ES-I3 (cell line): ENCODE results near the gene TTC12.

ENCODE experiments used
- H3K36me3 ChIP-seq: 2 replicates; pipeline ENCODE4 v1.6.1; 2013; ENCODE audit warnings: mild to moderate bottlenecking, low read length, control low read depth, moderate library complexity; ENCODE audit not compliant: insufficient read depth
- H3K4me1 ChIP-seq: 2 replicates; pipeline ENCODE4 v1.6.1; 2013; ENCODE audit warnings: mild to moderate bottlenecking, control low read depth, low read length; ENCODE audit not compliant: insufficient read depth
- H3K9ac ChIP-seq: 2 replicates; pipeline ENCODE4 v1.6.1; 2013; ENCODE audit warnings: low read depth, mild to moderate bottlenecking, low read length, moderate library complexity
- H3K9me3 ChIP-seq: 2 replicates; pipeline ENCODE4 v1.6.1; 2013; ENCODE audit warnings: mild to moderate bottlenecking, low read length, moderate library complexity; ENCODE audit not compliant: control insufficient read depth, insufficient read depth

Gene TTC12

DNA sequence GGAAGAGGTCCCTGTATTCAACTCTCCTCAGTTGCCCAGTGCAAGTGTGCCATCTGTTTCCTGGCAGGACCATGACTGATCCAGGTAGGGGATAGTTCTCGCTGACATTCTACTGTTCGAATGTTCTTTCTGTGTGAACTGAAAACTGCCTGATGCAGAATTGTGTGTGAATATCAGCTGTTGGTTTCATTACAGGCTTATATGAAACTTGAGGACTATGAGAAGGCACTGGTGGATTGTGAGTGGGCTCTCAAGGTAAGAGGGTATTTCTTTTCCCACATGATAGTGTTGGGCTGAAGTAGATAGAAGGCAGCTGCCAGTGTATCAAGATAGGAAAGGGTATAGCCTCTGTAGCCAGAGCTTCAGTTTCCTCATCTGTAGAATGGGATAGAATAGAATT, 15.3 kb downstream of the TTC12 start:
- H3K9ac ChIP-seq: no peak overlapping the region
- H3K4me1 ChIP-seq: no peaks in the 10 kb centered on the region
- H3K36me3 ChIP-seq: no peaks in the 10 kb centered on the region; the same call in 1 of the 2 replicates
- H3K9me3 ChIP-seq: no peaks in the 10 kb centered on the region

DNA sequence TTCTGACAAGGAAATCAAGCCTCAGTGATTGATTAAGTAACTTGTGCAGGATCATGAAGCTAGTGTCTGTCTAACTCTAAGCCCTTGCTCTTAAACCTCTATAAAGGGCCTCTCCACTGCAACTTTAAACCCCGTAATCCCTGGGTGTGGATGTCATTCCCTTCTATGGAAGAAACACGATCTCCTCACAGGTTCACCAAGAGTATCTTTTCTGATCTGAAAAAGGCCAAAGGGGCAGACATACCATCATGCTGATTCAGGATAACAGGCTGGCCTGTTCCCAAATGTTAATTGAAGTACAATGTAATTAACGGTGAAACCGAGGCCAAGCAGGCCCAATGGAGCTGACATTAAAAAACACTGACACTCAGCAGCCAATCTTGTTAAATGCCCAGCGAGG, 17.1 kb downstream of the TTC12 start:
- H3K9ac ChIP-seq: no peak overlapping the region
- H3K36me3 ChIP-seq: no peaks in the 10 kb centered on the region; the same call in 1 of the 2 replicates
- no peaks in the 10 kb centered on the region for H3K4me1 ChIP-seq
- no peaks in the 10 kb centered on the region for H3K9me3 ChIP-seq

DNA sequence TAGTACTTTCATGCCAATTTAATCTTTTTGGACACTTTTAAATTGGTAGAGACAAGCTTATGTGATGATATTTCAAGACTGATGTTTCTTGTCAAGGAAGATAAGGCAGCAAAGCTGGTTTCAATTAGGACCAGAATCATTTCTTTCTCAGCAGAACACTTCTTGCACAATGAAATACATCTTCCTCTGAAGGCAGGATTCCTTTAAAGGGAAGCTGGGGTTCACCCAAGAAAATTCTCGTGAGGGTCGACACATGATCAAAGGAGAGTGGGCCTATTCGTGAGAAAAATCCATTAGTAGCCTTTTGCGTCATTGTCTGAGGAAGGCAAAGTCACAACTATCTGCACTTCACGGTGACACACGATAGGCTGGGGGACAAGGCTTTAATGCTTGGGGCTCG, 17.6 kb downstream of the TTC12 start:
- H3K9ac ChIP-seq: no peak overlapping the region
- H3K4me1 ChIP-seq: no peaks in the 10 kb centered on the region
- H3K9me3 ChIP-seq: no peaks in the 10 kb centered on the region
- H3K36me3 ChIP-seq: no peaks in the 10 kb centered on the region; the same call in 1 of the 2 replicates

DNA sequence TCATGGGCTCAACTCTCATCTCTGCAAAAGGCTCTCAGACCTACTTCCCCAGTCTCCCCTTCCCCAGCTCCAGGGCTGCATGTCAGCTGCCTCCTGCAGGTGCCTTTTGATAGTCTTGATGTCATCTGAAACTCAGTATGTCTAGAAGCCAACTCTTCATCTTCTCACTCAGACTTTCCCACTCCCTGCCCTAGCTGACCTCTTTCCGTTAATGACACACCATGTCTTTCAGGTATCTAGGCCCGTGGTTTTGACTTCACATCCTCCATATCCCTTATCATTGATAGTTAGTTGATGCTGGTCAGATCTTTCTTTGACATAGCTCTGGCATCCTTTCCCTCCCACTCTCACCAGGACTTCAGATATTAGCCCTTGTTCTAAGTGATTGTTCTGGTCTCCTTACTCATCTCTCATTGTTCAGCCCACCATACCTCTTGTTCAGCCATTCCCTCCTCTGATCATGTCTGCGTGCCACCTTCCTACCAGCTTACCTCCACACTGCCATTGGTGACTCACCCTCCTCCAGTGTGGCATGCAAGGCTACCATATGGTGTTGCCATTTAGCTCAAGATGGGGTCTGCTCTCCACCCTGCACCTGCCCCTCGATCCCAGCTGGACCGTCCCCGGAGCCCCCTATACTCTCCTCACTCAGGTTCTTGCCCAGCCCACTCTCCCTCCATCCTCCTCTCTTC, 18.4 kb downstream of the TTC12 start:
- Histone ChIP-seq H3K9ac (no peak overlapping the region), H3K36me3 (no peaks in the 10 kb centered on the region; the same call in 1 of the 2 replicates), H3K4me1 (no peaks in the 10 kb centered on the region), H3K9me3 (no peaks in the 10 kb centered on the region)

DNA sequence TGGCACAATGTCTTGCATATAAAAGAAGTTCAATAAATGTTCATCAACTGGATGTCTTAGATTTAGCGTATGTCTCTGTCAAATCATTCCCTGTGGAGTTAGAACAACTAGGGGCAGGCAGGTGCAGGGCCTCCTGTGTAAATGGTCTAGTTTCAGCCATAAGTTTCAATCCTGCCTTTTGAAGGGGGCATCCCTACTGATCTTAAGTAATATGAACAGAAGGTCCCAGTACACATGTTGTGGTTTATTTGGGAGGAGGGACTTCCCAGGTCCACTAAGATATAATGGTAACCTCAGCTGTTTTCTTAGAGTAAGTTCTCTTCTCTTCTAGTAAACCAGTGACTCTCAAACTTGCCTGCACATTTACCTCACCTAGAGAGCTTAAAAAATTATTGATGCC, 19.8 kb downstream of the TTC12 start:
- Histone ChIP-seq H3K36me3 (no peaks in the 10 kb centered on the region; the same call in 1 of the 2 replicates), H3K4me1 (no peaks in the 10 kb centered on the region), H3K9me3 (no peaks in the 10 kb centered on the region), H3K9ac (no peak overlapping the region)

DNA sequence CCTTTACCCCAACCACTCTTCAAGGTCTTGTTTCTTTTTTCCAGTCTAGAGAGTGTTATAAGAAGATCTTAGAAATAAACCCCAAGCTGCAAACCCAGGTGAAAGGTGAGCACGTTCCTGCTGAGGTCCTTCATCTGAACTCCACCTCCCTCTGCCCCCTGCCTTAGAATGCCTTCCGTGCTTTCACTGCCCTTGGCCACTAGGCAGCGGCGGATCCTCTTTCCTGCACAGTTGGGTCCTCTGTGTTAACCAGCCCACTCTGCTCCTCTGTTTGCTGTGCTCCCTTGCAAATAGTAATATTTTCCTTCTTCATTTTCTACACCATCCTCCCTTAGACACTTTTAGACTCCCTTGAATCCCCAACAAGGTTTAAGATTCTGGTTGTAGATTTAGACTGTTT, 24.3 kb downstream of the TTC12 start:
- Histone ChIP-seq H3K36me3 (no peaks in the 10 kb centered on the region; the same call in 1 of the 2 replicates), H3K9ac (no peak overlapping the region), H3K4me1 (no peaks in the 10 kb centered on the region), H3K9me3 (no peaks in the 10 kb centered on the region)

DNA sequence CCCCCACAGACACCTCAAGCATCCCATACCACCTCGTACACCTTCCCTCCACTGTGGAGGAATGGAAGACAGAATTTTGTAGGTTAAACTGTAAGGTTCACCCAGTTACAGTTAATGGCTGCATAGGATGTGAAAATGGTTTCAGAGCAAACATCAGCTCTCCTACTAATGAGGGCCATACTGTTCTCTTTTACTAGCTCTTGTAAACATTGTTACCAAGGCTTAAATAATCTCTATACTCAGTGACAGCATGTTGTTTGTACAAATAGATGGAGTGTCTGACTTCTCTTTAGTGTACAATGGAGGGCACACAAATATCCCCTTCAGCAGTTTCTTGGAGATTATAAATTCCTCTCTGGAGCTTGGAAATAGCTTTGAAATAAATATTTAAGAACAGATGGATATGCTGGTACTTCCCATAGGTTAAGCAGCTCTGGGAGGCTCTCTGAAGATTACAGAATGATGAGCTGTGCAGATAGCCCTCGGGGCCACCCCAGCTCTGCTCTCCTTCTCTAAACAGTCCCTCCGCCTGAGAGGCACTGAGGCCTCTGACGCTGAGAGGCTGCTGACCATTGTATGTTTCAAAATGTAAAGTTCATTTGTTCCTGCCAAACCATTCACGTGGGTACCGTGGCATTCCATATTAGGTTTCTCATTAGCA, 25.7 kb downstream of the TTC12 start:
- H3K4me1 ChIP-seq: no peaks in the 10 kb centered on the region
- H3K9me3 ChIP-seq: no peaks in the 10 kb centered on the region
- no peaks in the 10 kb centered on the region; the same call in 1 of the 2 replicates for H3K36me3 ChIP-seq
- H3K9ac ChIP-seq: no peak overlapping the region

DNA sequence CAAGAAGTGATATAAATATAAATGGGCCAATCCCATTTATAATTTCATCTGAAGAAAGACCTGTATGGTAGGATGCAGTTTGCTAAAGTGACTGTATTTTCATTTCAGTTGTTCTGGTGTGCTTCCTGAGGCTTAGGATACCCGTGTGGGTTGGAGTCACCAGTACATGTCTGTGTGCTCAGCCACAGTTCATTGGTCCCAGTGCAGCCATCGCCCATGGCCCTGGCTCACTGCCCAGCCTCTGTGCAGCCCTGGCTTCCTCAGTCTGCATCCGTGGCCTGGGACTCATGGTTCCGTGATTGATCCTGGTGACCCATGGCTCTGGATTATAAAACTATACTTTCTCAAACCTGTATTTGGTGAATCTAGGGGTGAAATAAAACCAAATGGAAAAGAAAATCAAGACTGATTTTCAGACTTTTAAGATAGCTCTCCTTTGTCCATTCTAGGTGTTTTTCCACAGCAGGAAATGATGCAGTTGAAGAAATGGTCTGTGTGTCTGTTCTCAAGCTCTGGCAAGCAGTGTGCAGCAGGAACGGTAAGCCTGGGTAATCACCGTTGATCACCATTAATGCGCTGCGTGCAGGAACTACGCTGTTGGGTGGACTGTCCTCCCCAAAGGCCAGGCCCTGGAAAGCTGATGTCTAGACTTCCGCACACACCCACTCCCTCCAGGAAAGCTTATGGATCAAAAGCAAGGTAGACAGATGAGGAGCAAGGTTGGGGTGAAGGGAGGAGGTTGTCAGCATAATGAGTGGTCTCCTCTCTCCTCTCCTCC, 27.2 kb downstream of the TTC12 start:
- H3K9me3 ChIP-seq: no peaks in the 10 kb centered on the region
- H3K9ac ChIP-seq: no peak overlapping the region
- H3K36me3 ChIP-seq: no peaks in the 10 kb centered on the region; the same call in 1 of the 2 replicates
- H3K4me1 ChIP-seq: no peaks in the 10 kb centered on the region

DNA sequence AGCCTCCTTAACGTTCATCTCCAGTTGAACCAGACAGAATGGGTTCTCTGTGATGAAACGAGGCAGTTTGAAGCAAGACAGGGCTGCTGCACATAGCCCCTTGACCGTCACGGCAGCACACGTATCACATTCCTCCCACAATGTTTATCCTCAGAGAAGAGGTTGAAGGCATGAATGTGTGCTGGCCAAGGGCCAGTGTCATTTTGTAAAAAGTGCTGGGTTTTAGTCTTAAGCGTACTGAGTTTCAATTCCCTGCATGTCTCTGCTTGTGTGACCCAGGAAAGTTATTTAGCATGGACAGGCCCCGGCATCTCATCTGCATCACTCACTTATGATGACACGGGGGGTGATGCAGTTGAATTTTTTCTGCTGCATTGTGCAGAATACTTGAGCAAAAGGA, 31.6 kb downstream of the TTC12 start:
- no peaks in the 10 kb centered on the region for H3K4me1 ChIP-seq
- no peak overlapping the region for H3K9ac ChIP-seq
- no peaks in the 10 kb centered on the region; the same call in 1 of the 2 replicates for H3K36me3 ChIP-seq
- H3K9me3 ChIP-seq: no peaks in the 10 kb centered on the region

DNA sequence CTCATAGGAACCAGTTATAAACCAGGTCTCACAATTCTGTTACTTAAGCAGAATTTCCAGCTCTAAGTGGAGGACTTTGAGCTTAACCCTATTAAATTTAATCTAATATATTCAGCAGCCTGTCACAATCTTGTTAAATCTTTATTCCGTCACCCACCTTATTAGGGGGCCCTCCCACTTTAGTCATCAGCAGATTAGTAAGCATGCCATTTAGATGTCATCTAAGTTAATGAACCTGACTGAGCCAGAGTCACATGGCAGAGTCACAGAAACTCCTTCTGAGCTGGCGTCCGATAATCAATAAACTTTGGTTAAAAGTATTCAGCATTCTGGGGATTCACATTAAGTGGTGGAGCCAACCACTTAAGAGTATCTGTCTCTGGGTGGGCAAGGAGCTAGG, 35.1 kb downstream of the TTC12 start:
- Histone ChIP-seq H3K9ac (no peak overlapping the region), H3K4me1 (no peaks in the 10 kb centered on the region), H3K36me3 (no peaks in the 10 kb centered on the region), H3K9me3 (0 out of 2 replicates have a peak, but pooled peaks cover 3% of the 10 kb centered on the region)

DNA sequence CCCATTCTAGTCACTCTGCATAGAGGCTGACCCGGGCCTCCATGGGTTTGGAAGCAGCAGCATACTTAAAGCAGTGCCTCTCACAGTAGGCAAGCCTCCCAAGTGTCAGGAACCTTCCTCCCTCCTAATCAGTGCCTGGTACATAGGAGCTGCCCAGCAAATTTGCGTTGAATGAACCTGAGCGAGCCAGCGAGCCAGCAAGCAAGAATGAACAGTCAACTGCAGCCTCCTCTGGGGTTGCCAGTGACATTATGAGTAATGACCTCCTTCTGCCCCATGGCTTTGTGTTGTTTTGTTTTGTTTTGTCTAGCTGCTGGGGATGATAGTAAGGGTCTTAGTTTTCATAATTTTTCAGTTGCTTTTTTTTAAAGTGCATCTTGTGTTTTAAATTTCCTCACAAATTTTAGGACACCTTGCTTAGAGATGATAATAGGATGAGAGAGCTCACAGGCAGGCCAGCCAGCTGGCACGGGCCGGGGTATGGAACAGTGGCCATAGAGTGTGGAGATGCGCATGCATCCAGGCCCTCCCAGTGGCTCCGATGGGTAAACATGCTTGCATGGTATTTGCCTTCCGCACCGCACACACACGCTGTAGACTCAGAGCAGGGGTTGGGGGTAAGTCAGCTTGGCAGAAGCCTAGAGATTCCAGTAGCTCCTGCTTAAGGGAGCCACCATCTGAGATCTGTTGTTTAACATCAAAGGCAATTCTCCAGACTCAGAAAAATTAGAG, 36.1 kb downstream of the TTC12 start:
- Histone ChIP-seq H3K9me3 (0 out of 2 replicates have a peak, but pooled peaks cover 3% of the 10 kb centered on the region), H3K4me1 (no peaks in the 10 kb centered on the region), H3K36me3 (no peaks in the 10 kb centered on the region), H3K9ac (no peak overlapping the region)

DNA sequence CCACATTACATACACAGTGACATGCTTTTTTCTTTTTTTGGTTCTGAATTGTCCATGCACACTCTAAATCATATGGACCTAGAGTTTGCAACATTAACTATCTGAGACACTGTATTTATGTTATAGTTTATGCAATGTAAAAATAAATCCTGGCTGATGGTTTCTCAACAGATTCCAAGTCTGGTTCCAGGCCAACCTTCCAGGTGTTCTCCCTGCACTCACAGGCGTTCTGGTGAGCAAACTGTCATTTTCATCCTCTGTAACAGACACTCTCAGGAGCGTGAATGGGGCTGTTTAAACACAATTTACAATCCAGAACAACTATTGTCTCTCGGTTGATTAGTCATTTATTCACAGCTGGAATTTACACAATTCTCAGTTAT, 36.7 kb downstream of the TTC12 start:
- H3K9ac ChIP-seq: no peak overlapping the region
- no peaks in the 10 kb centered on the region for H3K4me1 ChIP-seq
- no peaks in the 10 kb centered on the region for H3K36me3 ChIP-seq
- 0 out of 2 replicates have a peak, but pooled peaks cover 3% of the 10 kb centered on the region for H3K9me3 ChIP-seq

DNA sequence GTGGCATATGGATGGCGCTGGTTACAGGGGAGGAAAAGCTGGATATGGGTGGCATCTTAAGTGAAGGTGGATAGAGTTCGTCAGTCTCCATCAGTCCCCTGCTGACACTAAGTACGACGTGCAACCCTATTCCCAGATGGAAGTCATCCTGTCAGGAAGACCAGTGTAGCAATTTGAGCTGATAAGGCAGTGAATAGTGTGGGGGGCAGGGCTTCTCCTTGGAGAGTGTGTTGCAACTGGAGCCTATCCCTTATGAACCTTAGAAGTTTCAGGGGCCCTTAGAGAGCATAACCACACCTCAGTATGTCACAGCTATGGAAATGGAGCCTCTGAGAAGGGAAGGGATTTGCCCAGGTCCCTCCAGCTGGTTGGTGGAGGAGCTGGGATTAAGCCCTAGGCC, 37.1 kb downstream of the TTC12 start:
- Histone ChIP-seq H3K9me3 (0 out of 2 replicates have a peak, but pooled peaks cover 3% of the 10 kb centered on the region), H3K9ac (no peak overlapping the region), H3K36me3 (no peaks in the 10 kb centered on the region), H3K4me1 (no peaks in the 10 kb centered on the region)

DNA sequence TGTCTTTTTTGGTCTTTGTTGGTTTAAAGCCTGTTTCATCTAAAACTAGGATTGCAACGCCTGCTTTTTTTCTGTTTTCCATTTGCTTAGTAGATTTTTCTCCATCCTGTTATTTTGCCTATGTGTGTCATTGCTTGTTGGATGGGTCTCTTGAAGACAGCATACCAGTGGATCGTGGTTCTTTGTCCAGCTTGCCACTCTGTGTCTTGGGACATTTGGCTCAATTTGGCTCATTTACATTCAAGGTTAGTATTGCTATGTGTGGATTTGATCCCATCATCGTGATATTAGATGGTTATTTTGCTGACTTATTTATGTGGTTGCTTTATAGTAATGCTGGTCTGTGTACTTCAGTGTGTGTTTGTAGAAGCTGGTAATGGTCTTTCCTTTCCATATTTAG, 41.8 kb downstream of the TTC12 start:
- Histone ChIP-seq H3K9ac (no peak overlapping the region), H3K4me1 (no peaks in the 10 kb centered on the region), H3K9me3 (0 out of 2 replicates have a peak, but pooled peaks cover 3% of the 10 kb centered on the region), H3K36me3 (no peaks in the 10 kb centered on the region)
